Measurements from ENCODE around the gene PLXND1.

- TF ChIP-seq CTCF (IDR thresholded peaks at IDR 0.05) (no peak), EZH2 (IDR thresholded peaks at IDR 0.05) (no peak)
Measured at GRCh38 chr3:129536374-129536667, 70.2 kb downstream of the PLXND1 start.

Data from neural progenitor cell (in vitro differentiated cells).